WTC11 (cell line): Measurements from ENCODE around the gene NOL9.

ENCODE experiments used
- CREB1 ChIP-seq: sonication (generic); formaldehyde crosslinking; IDR thresholded peaks from 2 replicates; pipeline ENCODE4 v1.8.0; 2023; ENCODE audit warnings: mild to moderate bottlenecking, missing genetic modification reagents
- IRF2 ChIP-seq: sonication (generic); formaldehyde crosslinking; IDR thresholded peaks from 2 replicates; pipeline ENCODE4 v1.8.0; 2022; ENCODE audit warnings: low read depth, missing genetic modification reagents, borderline replicate concordance
- JUN ChIP-seq: sonication (generic); formaldehyde crosslinking; IDR thresholded peaks from 2 replicates; pipeline ENCODE4 v1.8.0; 2023; ENCODE audit warnings: mild to moderate bottlenecking, missing genetic modification reagents
- KAT7 ChIP-seq: sonication (generic); formaldehyde crosslinking; IDR thresholded peaks from 2 replicates; pipeline ENCODE4 v1.8.1; 2023; ENCODE audit warnings: missing genetic modification reagents, mild to moderate bottlenecking, borderline replicate concordance
- NR1H2 ChIP-seq: sonication (generic); formaldehyde crosslinking; IDR thresholded peaks from 2 replicates; pipeline ENCODE4 v1.9.0; 2021; ENCODE audit warnings: mild to moderate bottlenecking, moderate library complexity, missing genetic modification reagents
- NR3C1 ChIP-seq: sonication (generic); formaldehyde crosslinking; conservative IDR thresholded peaks from 2 replicates; pipeline ENCODE4 v1.8.1; 2023; ENCODE audit warnings: low read depth, mild to moderate bottlenecking, missing genetic modification reagents
- SP1 ChIP-seq: sonication (generic); formaldehyde crosslinking; conservative IDR thresholded peaks from 2 replicates; pipeline ENCODE4 v1.8.1; 2022; ENCODE audit warnings: missing genetic modification reagents
- TF ChIP-seq, protein P1 (sequence below): fragments of 200-600 bp; IDR thresholded peaks from 2 replicates; pipeline ENCODE4 v1.8.0; 2022; ENCODE audit warnings: antibody characterized with exemption
- TF ChIP-seq, protein P2 (sequence below): sonication (generic); formaldehyde crosslinking; IDR thresholded peaks from 2 replicates; pipeline ENCODE4 v1.8.1; 2023; ENCODE audit warnings: mild to moderate bottlenecking, missing genetic modification reagents, moderate library complexity
- TF ChIP-seq, protein P3 (sequence below): sonication (generic); formaldehyde crosslinking; IDR thresholded peaks from 2 replicates; pipeline ENCODE4 v1.8.0; 2022; ENCODE audit warnings: mild to moderate bottlenecking, missing genetic modification reagents
- TF ChIP-seq, protein P4 (sequence below): fragments of 250-450 bp; sonication (Bioruptor Pico); IDR thresholded peaks from 2 replicates; pipeline ENCODE4 v1.9.0; 2021; ENCODE audit warnings: mild to moderate bottlenecking, borderline replicate concordance
- TF ChIP-seq, protein P5 (sequence below): sonication (generic); formaldehyde crosslinking; IDR thresholded peaks from 2 replicates; pipeline ENCODE4 v1.8.0; 2022; ENCODE audit warnings: mild to moderate bottlenecking, missing genetic modification reagents

DNA sequence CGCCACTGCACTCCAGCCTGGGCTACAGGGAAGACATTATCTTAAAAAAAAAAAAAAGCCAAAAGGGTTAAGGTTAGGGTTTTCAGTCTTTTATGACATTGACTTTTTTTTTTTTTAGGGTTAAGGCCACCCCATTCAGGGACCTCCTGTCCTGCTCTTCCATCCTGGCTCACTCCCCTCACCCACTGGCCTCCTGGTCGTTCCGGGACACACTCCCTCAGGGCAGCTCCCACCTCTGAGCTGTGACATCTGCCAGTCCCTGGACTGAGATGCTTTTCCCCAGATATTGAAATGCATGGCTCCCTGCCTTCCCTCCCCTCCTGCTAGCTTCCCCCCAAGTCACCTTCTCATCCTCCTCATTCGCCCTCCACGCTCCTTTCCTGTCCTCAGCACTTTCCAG lies 72.5 kb downstream of the NOL9 start:
- TF ChIP-seq, protein P1, sequence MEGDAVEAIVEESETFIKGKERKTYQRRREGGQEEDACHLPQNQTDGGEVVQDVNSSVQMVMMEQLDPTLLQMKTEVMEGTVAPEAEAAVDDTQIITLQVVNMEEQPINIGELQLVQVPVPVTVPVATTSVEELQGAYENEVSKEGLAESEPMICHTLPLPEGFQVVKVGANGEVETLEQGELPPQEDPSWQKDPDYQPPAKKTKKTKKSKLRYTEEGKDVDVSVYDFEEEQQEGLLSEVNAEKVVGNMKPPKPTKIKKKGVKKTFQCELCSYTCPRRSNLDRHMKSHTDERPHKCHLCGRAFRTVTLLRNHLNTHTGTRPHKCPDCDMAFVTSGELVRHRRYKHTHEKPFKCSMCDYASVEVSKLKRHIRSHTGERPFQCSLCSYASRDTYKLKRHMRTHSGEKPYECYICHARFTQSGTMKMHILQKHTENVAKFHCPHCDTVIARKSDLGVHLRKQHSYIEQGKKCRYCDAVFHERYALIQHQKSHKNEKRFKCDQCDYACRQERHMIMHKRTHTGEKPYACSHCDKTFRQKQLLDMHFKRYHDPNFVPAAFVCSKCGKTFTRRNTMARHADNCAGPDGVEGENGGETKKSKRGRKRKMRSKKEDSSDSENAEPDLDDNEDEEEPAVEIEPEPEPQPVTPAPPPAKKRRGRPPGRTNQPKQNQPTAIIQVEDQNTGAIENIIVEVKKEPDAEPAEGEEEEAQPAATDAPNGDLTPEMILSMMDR = no peak
- TF ChIP-seq SP1 (CRISPR knock-in tag) = no peak
- TF ChIP-seq, protein P2, sequence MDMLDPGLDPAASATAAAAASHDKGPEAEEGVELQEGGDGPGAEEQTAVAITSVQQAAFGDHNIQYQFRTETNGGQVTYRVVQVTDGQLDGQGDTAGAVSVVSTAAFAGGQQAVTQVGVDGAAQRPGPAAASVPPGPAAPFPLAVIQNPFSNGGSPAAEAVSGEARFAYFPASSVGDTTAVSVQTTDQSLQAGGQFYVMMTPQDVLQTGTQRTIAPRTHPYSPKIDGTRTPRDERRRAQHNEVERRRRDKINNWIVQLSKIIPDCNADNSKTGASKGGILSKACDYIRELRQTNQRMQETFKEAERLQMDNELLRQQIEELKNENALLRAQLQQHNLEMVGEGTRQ (CRISPR knock-in tag) = no peak
- TF ChIP-seq, protein P3, sequence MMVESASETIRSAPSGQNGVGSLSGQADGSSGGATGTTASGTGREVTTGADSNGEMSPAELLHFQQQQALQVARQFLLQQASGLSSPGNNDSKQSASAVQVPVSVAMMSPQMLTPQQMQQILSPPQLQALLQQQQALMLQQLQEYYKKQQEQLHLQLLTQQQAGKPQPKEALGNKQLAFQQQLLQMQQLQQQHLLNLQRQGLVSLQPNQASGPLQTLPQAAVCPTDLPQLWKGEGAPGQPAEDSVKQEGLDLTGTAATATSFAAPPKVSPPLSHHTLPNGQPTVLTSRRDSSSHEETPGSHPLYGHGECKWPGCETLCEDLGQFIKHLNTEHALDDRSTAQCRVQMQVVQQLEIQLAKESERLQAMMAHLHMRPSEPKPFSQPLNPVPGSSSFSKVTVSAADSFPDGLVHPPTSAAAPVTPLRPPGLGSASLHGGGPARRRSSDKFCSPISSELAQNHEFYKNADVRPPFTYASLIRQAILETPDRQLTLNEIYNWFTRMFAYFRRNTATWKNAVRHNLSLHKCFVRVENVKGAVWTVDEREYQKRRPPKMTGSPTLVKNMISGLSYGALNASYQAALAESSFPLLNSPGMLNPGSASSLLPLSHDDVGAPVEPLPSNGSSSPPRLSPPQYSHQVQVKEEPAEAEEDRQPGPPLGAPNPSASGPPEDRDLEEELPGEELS (CRISPR knock-in tag) = no peak
- no peak for TF ChIP-seq JUN (CRISPR knock-in tag)
- no peak for TF ChIP-seq KAT7
- TF ChIP-seq, protein P4, sequence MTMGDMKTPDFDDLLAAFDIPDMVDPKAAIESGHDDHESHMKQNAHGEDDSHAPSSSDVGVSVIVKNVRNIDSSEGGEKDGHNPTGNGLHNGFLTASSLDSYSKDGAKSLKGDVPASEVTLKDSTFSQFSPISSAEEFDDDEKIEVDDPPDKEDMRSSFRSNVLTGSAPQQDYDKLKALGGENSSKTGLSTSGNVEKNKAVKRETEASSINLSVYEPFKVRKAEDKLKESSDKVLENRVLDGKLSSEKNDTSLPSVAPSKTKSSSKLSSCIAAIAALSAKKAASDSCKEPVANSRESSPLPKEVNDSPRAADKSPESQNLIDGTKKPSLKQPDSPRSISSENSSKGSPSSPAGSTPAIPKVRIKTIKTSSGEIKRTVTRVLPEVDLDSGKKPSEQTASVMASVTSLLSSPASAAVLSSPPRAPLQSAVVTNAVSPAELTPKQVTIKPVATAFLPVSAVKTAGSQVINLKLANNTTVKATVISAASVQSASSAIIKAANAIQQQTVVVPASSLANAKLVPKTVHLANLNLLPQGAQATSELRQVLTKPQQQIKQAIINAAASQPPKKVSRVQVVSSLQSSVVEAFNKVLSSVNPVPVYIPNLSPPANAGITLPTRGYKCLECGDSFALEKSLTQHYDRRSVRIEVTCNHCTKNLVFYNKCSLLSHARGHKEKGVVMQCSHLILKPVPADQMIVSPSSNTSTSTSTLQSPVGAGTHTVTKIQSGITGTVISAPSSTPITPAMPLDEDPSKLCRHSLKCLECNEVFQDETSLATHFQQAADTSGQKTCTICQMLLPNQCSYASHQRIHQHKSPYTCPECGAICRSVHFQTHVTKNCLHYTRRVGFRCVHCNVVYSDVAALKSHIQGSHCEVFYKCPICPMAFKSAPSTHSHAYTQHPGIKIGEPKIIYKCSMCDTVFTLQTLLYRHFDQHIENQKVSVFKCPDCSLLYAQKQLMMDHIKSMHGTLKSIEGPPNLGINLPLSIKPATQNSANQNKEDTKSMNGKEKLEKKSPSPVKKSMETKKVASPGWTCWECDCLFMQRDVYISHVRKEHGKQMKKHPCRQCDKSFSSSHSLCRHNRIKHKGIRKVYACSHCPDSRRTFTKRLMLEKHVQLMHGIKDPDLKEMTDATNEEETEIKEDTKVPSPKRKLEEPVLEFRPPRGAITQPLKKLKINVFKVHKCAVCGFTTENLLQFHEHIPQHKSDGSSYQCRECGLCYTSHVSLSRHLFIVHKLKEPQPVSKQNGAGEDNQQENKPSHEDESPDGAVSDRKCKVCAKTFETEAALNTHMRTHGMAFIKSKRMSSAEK (CRISPR knock-in tag) = no peak
- TF ChIP-seq NR3C1 (CRISPR knock-in tag) = no peak
- TF ChIP-seq IRF2 = no peak
- TF ChIP-seq NR1H2 (CRISPR knock-in tag) = no peak
- no peak for TF ChIP-seq CREB1
- TF ChIP-seq, protein P5, sequence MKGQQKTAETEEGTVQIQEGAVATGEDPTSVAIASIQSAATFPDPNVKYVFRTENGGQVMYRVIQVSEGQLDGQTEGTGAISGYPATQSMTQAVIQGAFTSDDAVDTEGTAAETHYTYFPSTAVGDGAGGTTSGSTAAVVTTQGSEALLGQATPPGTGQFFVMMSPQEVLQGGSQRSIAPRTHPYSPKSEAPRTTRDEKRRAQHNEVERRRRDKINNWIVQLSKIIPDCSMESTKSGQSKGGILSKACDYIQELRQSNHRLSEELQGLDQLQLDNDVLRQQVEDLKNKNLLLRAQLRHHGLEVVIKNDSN (CRISPR knock-in tag) = no peak
